Urinary bladder (tissue), 4 donors: Measurements from ENCODE around the gene GREM2. TPM values are rescaled to one million over a fixed set of nuclear protein-coding genes. Genes with fewer than 3 reads are reported as not detected.

Experiments used
- DNase-seq: peaks from one replicate; pipeline ENCODE4 v3.0.0-alpha.2; 2015; ENCODE audit errors: extremely low spot score
- H3K27ac ChIP-seq: one replicate; pipeline ENCODE4 v1.5.1; 2013; ENCODE audit warnings: low read depth, mild to moderate bottlenecking, moderate library complexity
- H3K36me3 ChIP-seq: one replicate; pipeline ENCODE4 v1.6.1; 2013; ENCODE audit warnings: mild to moderate bottlenecking, moderate library complexity; ENCODE audit not compliant: insufficient read depth
- H3K4me1 ChIP-seq: one replicate; pipeline ENCODE4 v1.6.1; 2013; ENCODE audit warnings: mild to moderate bottlenecking, moderate library complexity; ENCODE audit not compliant: insufficient read depth
- H3K4me3 ChIP-seq: one replicate; pipeline ENCODE4 v1.5.1; 2013; ENCODE audit warnings: low read depth, low read length
- WGBS: extraction: QIAGEN DNeasy Blood & Tissue Kit; methylation state at CpG from one replicate; pipeline ENCODE4 v1.1.7; 2013; 5-methylcytosine and 5-hydroxymethylcytosine counted together
- polyA plus RNA-seq: library from polyadenylated mRNA; stranded (reverse); fragments of 200-250 nt; gene quantifications from one replicate; pipeline ENCODE4 v1.2.3, GENCODE V29; 2013
- total RNA-seq: library from RNA; depleted of rRNA; stranded (reverse); fragments of >200 nt; gene quantifications from one replicate; pipeline ENCODE4 v1.2.3, GENCODE V29; 2014
- donor health status: healthy with polysubstance abuse.
- donor health status: healthy.

Gene GREM2
- total and polyA plus RNA-seq, 2 donors = 4.7 to 9.0 TPM

- Histone ChIP-seq H3K4me1 (no peaks in the 10 kb centered on the region), H3K4me3 (no peak overlapping the region), H3K36me3 (no peaks in the 10 kb centered on the region), H3K27ac (no peak overlapping the region)
- no peak for DNase-seq
- WGBS = 89% methylated on average over 7 of the region's 7 CpGs
These were observed 115.6 kb downstream of the GREM2 start for GRCh38 chr1:240496356-240496755.

DNA sequence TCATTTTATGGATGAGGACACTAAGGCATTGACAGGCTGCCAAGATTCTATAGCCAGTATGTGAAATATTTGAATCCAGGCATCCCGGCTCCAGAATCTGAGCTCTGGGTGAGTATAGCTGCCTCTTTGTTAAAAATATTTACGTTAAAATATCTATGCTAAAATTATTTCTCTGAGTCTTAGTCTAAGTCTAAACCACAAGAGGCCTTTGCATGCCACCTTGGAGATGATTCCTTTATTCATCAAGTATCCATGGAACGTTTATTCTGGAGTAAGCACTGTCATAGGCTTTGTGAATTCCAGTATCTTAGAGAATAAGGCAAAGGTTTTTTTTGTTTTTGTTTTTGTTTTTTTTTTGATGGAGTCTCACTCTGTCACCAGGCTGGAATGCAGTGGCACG, 116.4 kb downstream of the GREM2 start:
- H3K4me1 ChIP-seq = no peaks in the 10 kb centered on the region
- H3K27ac ChIP-seq = no peak overlapping the region
- H3K4me3 ChIP-seq = no peak overlapping the region
- DNase-seq = no peak
- H3K36me3 ChIP-seq = no peaks in the 10 kb centered on the region
- WGBS = 78% methylated on average over 4 of the region's 4 CpGs

DNA sequence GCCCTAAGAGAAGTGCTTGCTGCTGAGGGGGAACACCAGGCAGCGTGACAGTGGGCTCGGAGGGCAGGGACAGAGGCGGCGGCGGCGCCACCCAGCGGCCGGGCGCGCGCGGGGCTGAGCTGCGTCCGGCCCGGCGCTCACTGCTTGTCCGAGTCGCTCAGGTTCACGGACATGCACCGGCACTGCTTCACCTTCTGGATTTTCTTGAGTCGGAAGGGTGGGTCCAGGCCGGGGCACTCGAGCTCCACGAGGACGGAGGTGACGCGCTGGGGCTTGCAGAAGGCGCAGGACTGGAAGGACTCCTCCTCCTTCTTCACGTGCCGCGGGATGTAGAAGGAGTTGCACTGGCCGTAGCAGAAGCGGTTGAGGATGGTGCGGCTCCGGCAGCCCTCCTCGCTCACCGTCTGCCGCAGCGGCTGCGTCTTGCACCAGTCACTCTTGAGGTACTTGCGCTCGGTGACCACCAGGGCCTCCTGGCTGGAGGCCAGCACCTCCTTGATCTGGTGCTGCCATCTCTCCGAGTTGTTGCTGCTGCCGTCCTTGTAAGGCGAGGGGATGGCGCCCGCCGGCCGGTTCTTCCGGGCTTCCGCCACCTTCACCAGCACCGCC, 119.0 kb downstream of the GREM2 start:
- Histone ChIP-seq H3K27ac (no peak overlapping the region), H3K4me1 (no peaks in the 10 kb centered on the region), H3K36me3 (no peaks in the 10 kb centered on the region), H3K4me3 (no peak overlapping the region)
- WGBS = 55% methylated on average over 52 of the region's 52 CpGs
- DNase-seq = no peak

- DNase-seq = no peak
- H3K4me1 ChIP-seq = no peaks in the 10 kb centered on the region
- H3K4me3 ChIP-seq = no peak overlapping the region
- WGBS = 88% methylated on average over 7 of the region's 7 CpGs
- H3K27ac ChIP-seq = no peak overlapping the region
- H3K36me3 ChIP-seq = no peaks in the 10 kb centered on the region
These were observed 120.2 kb downstream of the GREM2 start for GRCh38 chr1:240491796-240492195.

- WGBS = 78% methylated on average over 5 of the region's 5 CpGs
- Histone ChIP-seq H3K36me3 (no peaks in the 10 kb centered on the region), H3K27ac (no peak overlapping the region), H3K4me3 (no peak overlapping the region), H3K4me1 (no peaks in the 10 kb centered on the region)
- DNase-seq = no peak
These were observed 120.8 kb downstream of the GREM2 start for GRCh38 chr1:240491156-240491555.

DNA sequence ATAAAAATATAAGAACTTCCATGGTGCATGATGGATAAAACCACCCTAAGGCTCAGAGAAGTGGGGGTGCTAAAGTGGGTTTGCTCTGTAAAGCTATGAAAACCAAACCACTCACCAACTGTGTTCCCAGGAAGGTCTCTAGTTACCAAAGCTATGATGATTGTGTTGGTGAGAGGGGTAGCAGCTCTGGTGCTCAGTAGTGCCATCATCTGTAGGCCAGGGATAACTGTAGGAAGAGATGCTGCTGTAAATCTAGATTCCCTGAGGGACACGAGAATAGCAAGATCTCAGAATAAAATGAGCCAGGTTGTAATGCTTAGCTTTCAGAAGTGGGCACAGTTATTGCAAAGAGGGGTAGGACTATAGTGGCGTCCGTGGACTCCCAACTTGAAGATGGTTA, 124.5 kb downstream of the GREM2 start:
- Histone ChIP-seq H3K4me1 (no peaks in the 10 kb centered on the region), H3K36me3 (no peaks in the 10 kb centered on the region), H3K4me3 (no peak overlapping the region), H3K27ac (no peak overlapping the region)
- no peak for DNase-seq
- WGBS = 89% methylated on average over 3 of the region's 3 CpGs

- Histone ChIP-seq H3K27ac (no peak overlapping the region), H3K36me3 (no peaks in the 10 kb centered on the region), H3K4me1 (no peaks in the 10 kb centered on the region), H3K4me3 (no peak overlapping the region)
- DNase-seq = no peak
- 58% methylated on average over 6 of the region's 6 CpGs for WGBS
These were observed 125.3 kb downstream of the GREM2 start for GRCh38 chr1:240486611-240487010.

DNA sequence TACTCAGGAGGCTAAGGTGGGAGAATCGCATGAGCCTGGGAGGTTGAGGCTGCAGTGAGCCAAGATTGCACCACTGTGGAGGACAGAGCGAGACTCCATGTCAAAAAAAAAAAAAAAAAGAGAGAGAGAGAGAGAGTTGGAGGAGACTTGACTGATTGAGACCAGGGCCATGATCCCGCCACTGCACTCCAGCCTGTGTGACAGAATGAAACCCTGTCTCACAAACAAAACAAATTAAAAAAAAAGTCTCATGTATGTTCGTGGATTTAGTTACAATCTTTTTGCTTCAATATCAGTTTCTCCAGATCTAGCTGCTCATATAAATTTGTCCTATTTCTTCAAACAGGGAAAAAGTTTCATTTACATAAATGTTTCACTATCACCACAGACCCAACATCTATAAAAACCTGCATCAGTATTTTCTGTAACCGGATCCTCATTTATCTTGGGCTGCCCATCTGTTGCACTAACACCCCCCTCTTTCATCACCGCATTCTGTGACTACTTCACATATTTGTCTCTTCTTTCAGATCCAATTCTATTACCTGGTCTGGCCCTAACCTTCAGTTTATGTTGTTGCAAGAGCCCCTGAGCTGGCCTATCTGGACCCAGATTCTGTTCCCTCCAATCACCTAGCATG, 127.0 kb downstream of the GREM2 start:
- no peak overlapping the region for H3K27ac ChIP-seq
- H3K4me3 ChIP-seq = no peak overlapping the region
- no peaks in the 10 kb centered on the region for H3K36me3 ChIP-seq
- DNase-seq = no peak
- no peaks in the 10 kb centered on the region for H3K4me1 ChIP-seq
- 78% methylated on average over 6 of the region's 6 CpGs for WGBS

DNA sequence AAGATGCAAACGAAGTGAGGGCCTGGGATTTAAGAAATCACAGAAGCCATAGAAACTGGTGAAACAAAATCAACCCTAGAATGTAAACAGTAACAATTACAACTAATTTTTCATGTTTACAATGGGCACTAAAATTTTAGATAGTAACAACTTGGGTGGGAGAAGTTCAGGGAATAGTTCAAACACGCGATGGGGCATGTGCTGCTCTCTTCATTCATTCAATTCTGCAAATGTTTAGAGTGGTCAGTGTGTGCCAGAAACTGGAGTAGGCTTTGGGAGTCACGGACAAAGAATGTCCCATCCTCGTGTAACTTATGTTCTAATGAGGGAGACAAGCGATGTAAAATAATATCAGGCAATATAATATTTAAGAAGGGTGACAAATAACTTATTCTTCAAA, 133.4 kb downstream of the GREM2 start:
- no peaks in the 10 kb centered on the region for H3K36me3 ChIP-seq
- 84% methylated on average over 6 of the region's 6 CpGs for WGBS
- no peak for DNase-seq

GRCh38 chr1:240475832-240476231, 136.1 kb downstream of the GREM2 start:
- H3K36me3 ChIP-seq = no peaks in the 10 kb centered on the region
- H3K4me3 ChIP-seq = no peak overlapping the region
- no peak for DNase-seq
- H3K4me1 ChIP-seq = no peaks in the 10 kb centered on the region
- H3K27ac ChIP-seq = no peak overlapping the region
- WGBS = 85% methylated on average over 4 of the region's 4 CpGs

More for the DNA sequence above, 133.4 kb downstream of the GREM2 start:
- H3K4me3 ChIP-seq = no peak overlapping the region
- H3K4me1 ChIP-seq = no peaks in the 10 kb centered on the region
- no peak overlapping the region for H3K27ac ChIP-seq

- WGBS = 74% methylated on average over 5 of the region's 5 CpGs
- no peak for DNase-seq
- H3K4me3 ChIP-seq = no peak overlapping the region
- H3K27ac ChIP-seq = no peak overlapping the region
- H3K36me3 ChIP-seq = no peaks in the 10 kb centered on the region
- H3K4me1 ChIP-seq = no peaks in the 10 kb centered on the region
These were observed 137.8 kb downstream of the GREM2 start for GRCh38 chr1:240474133-240474614.

DNA sequence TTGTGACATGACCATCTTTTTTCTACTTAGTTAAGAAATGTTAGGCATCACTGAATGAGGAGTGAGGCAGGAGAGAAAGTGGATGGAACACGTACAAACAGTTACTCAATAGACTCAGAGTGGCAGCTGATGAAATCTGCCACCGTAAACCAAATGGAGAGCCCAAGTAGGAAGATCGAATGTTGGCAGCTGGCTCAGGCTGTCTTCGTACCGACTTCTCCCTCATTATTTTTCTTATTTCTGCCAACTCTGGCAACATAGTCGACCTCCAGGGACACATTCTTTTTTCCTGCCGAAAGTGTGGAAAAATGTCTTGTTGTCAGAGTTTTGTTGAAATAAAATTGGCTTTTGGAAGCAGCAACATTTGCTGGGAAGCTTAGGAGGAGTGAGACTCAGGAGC, 143.3 kb downstream of the GREM2 start:
- WGBS = 74% methylated on average over 7 of the region's 7 CpGs
- Histone ChIP-seq H3K4me1 (no peaks in the 10 kb centered on the region), H3K36me3 (no peaks in the 10 kb centered on the region), H3K4me3 (no peak overlapping the region), H3K27ac (no peak overlapping the region)
- no peak for DNase-seq

GRCh38 chr1:240467895-240468294, 144.1 kb downstream of the GREM2 start:
- Histone ChIP-seq H3K27ac (no peak overlapping the region), H3K4me3 (no peak overlapping the region), H3K36me3 (no peaks in the 10 kb centered on the region), H3K4me1 (no peaks in the 10 kb centered on the region)
- DNase-seq = no peak

- no peak overlapping the region for H3K27ac ChIP-seq
- H3K36me3 ChIP-seq = no peaks in the 10 kb centered on the region
- WGBS = 83% methylated on average over 4 of the region's 4 CpGs
- no peak overlapping the region for H3K4me3 ChIP-seq
- no peak for DNase-seq
- no peaks in the 10 kb centered on the region for H3K4me1 ChIP-seq
These were observed 145.4 kb downstream of the GREM2 start for GRCh38 chr1:240466509-240466908.
